Chondrocyte (in vitro differentiated cells): ENCODE data around the gene NKD1. TPM values are rescaled to one million over a fixed set of nuclear protein-coding genes. Genes with fewer than 3 reads are reported as not detected.

Experiments
- DNase-seq: peaks from one replicate; pipeline ENCODE4 v3.0.0; 2021; ENCODE audit warnings: mixed read lengths, low spot score
- H3K27ac Mint-ChIP-seq: one replicate; pipeline ENCODE4 v1.8.0; 2021; ENCODE audit warnings: mild to moderate bottlenecking, moderate library complexity, mixed read lengths; ENCODE audit not compliant: unreplicated experiment
- H3K27me3 Mint-ChIP-seq: 2 replicates; pipeline ENCODE4 v1.8.0; 2021; ENCODE audit warnings: low read depth, mixed read lengths
- H3K36me3 Mint-ChIP-seq: 2 replicates; pipeline ENCODE4 v1.8.0; 2021; ENCODE audit warnings: low read depth, mixed read lengths
- H3K4me1 Mint-ChIP-seq: 2 replicates; pipeline ENCODE4 v1.8.0; 2021; ENCODE audit warnings: low read depth, mild to moderate bottlenecking, mixed read lengths
- H3K4me3 Mint-ChIP-seq: one replicate; pipeline ENCODE4 v1.8.0; 2021; ENCODE audit warnings: mild to moderate bottlenecking, moderate library complexity, mixed read lengths; ENCODE audit not compliant: unreplicated experiment
- H3K9me3 Mint-ChIP-seq: 2 replicates; pipeline ENCODE4 v1.8.0; 2021; ENCODE audit warnings: low read depth, mixed read lengths
- CTCF ChIP-seq: fragments of 200-600 bp; sonication (generic); IDR thresholded peaks from 2 replicates; pipeline ENCODE4 v1.5.0; 2021; ENCODE audit warnings: antibody characterized with exemption, mild to moderate bottlenecking, moderate library complexity
- total RNA-seq: library from RNA; stranded (reverse); gene quantifications from 3 replicates; pipeline ENCODE4 v1.2.1, GENCODE V29; 2021

The NKD1 gene
- total RNA-seq, 1 donor from 2014 or later, result 8.0 TPM

- Mint-ChIP-seq H3K36me3 (no peaks in the 10 kb centered on the region), H3K27me3 (peaks cover 14% of the 10 kb centered on the region), H3K4me1 (peaks cover 12% of the 10 kb centered on the region), H3K4me3 (no peak overlapping the region), H3K9me3 (peaks cover 7% of the 10 kb centered on the region), H3K27ac (no peak overlapping the region)
- no peak for TF ChIP-seq CTCF
- DNase-seq, result no peak
Measured at GRCh38 chr16:50505714-50506542, 42.3 kb upstream of the NKD1 start.

- Mint-ChIP-seq H3K36me3 (no peaks in the 10 kb centered on the region), H3K27ac (no peak overlapping the region), H3K4me3 (no peak overlapping the region), H3K4me1 (peaks cover 8% of the 10 kb centered on the region), H3K27me3 (peaks cover 18% of the 10 kb centered on the region), H3K9me3 (peaks cover 13% of the 10 kb centered on the region)
- no peak for TF ChIP-seq CTCF
- DNase-seq, result no peak
Measured at GRCh38 chr16:50506543-50506937, 41.7 kb upstream of the NKD1 start.

- no peak for DNase-seq
Measured at GRCh38 chr16:50507397-50507796, 40.8 kb upstream of the NKD1 start.

GRCh38 chr16:50509521-50510341, 38.5 kb upstream of the NKD1 start:
- no peak overlapping the region for H3K27ac Mint-ChIP-seq
- no peaks in the 10 kb centered on the region for H3K36me3 Mint-ChIP-seq
- TF ChIP-seq CTCF, result peak; percentile 71
- DNase-seq, result no peak
- peaks cover 18% of the 10 kb centered on the region for H3K27me3 Mint-ChIP-seq
- H3K4me1 Mint-ChIP-seq, result peaks cover 8% of the 10 kb centered on the region
- peaks cover 21% of the 10 kb centered on the region for H3K9me3 Mint-ChIP-seq
- H3K4me3 Mint-ChIP-seq, result no peak overlapping the region

More at GRCh38 chr16:50507397-50507796, 40.8 kb upstream of the NKD1 start:
- Mint-ChIP-seq H3K4me1 (peaks cover 8% of the 10 kb centered on the region), H3K27ac (no peak overlapping the region), H3K36me3 (no peaks in the 10 kb centered on the region), H3K4me3 (no peak overlapping the region), H3K27me3 (peaks cover 18% of the 10 kb centered on the region), H3K9me3 (peaks cover 21% of the 10 kb centered on the region)
- no peak for TF ChIP-seq CTCF

GRCh38 chr16:50515218-50515617, 33.0 kb upstream of the NKD1 start:
- Mint-ChIP-seq H3K27me3 (peaks cover 11% of the 10 kb centered on the region), H3K4me1 (no peaks in the 10 kb centered on the region), H3K27ac (no peak overlapping the region), H3K4me3 (no peak overlapping the region), H3K9me3 (peaks cover 39% of the 10 kb centered on the region), H3K36me3 (peaks cover 10% of the 10 kb centered on the region)
- no peak for TF ChIP-seq CTCF
- no peak for DNase-seq
